Keratinocyte (primary cell): ENCODE results near the gene OR13D1.

Experiments used
- CTCF ChIP-seq, 3 experiments: IDR thresholded peaks in 1 of 3; conservative IDR thresholded peaks in 1 of 3; optimal IDR thresholded peaks in 1 of 3; 2 replicates in 2 of 3; 3 replicates in 1 of 3; pipeline versions ENCODE3 to v1.5.1; 2011; ENCODE audit warnings: low read length in 3 of 3, mild to moderate bottlenecking in 3 of 3, moderate library complexity in 2 of 3, control low read depth in 1 of 3, inconsistent platforms in 1 of 3; ENCODE audit not compliant: insufficient read depth in 2 of 3; ENCODE audit errors: extremely low read depth in 1 of 3
- EZH2 ChIP-seq: IDR thresholded peaks from one replicate; pipeline ENCODE4 v1.6.1; 2012; ENCODE audit warnings: inconsistent platforms, mild to moderate bottlenecking, low read length, moderate library complexity

GRCh38 chr9:104725014-104725413 lies 30.7 kb downstream of the OR13D1 start:
- TF ChIP-seq CTCF (optimal IDR thresholded peaks at IDR 0.05 in 1 of 3, IDR thresholded peaks at IDR 0.05 in 1 of 3, conservative IDR thresholded peaks at IDR 0.05 in 1 of 3; ENCODE audit: extremely low read depth in 1 of 3, insufficient read depth in 2 of 3, low read length in 3 of 3) (no peak), EZH2 (no peak)
